HUES64 (cell line): Measurements from ENCODE around the gene POPDC3.
"Not testable (repeated sequence)": the region's sequence is repeated elsewhere in the genome, so short reads cannot be mapped to it uniquely, and the experiment has no call there.

Experiments used
- H3K27ac ChIP-seq: 2 replicates; pipeline ENCODE4 v1.7.0; 2013; ENCODE audit warnings: low read depth, low read length, inconsistent platforms
- H3K27me3 ChIP-seq: 2 replicates; pipeline ENCODE4 v1.6.1; 2013; ENCODE audit warnings: mild to moderate bottlenecking, low read length; ENCODE audit not compliant: insufficient read depth
- H3K36me3 ChIP-seq: 2 replicates; pipeline ENCODE4 v1.6.1; 2013; ENCODE audit warnings: mild to moderate bottlenecking, low read length; ENCODE audit not compliant: insufficient read depth
- H3K4me1 ChIP-seq: 2 replicates; pipeline ENCODE4 v1.6.1; 2013; ENCODE audit warnings: mild to moderate bottlenecking, low read length, moderate library complexity; ENCODE audit not compliant: insufficient read depth
- H3K4me3 ChIP-seq: 2 replicates; pipeline ENCODE4 v1.5.1; 2013; ENCODE audit warnings: mild to moderate bottlenecking, low read length, moderate library complexity
- H3K9ac ChIP-seq: 2 replicates; pipeline ENCODE4 v1.6.1; 2013; ENCODE audit warnings: mild to moderate bottlenecking, low read depth, low read length
- H3K9me3 ChIP-seq: 2 replicates; pipeline ENCODE4 v1.6.1; 2013; ENCODE audit warnings: low read depth, low read length; ENCODE audit not compliant: insufficient read depth
- WGBS: fragments of 150-250, 120-280 bp; methylation state at CpG from one replicate; pipeline ENCODE4 v1.1.7; 2013; ENCODE audit warnings: missing lambda C conversion rate; 5-methylcytosine and 5-hydroxymethylcytosine counted together

The POPDC3 gene

DNA sequence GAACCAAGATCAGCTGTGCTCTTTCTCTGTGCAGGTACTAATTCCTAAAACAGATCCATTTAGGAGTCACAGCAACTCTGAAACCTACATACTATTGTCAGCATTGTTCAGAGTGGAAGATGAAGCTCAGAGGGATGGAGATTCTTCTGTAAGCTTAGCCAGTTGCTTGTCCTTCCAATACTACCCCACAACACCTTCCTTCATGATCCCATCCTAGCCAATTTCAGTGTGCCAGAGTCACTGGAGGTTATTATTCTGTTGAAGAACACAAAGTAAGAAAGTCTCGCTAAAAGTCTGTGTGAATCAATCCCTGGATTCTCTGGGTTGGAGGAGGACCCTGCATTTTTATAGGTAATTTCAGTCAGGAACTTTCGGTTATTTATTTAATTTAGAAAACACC lies 2.3 kb downstream of the POPDC3 start:
- Histone ChIP-seq H3K9me3 (no peaks in the 10 kb centered on the region), H3K27me3 (peaks cover 33% of the 10 kb centered on the region)
- 100% methylated on average over 1 of the region's 2 CpGs for WGBS

DNA sequence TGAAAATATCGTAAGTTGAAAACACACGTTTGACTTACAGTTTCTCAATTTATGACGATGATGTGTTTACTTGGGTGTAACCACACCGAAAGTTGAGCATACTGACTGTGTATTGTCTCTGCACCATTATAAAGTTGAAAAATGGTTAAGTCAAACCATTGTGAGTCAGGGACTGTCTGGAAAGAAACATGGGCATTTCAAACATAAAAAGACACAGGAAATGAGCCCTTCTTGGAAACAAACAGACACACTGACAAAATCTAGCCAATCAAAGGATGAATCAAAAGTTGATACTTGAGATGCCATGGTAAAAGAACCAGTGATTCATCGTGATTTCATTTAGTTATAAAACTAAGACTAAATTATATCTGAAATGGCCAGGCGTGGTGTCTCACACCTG lies 5.3 kb downstream of the POPDC3 start:
- 89% methylated on average over 6 of the region's 6 CpGs for WGBS
- H3K9ac ChIP-seq = no peak overlapping the region
- H3K4me3 ChIP-seq = no peak overlapping the region
- peaks cover 23% of the 10 kb centered on the region; the same call in 1 of the 2 replicates for H3K27me3 ChIP-seq
- no peaks in the 10 kb centered on the region for H3K9me3 ChIP-seq
- no peaks in the 10 kb centered on the region for H3K36me3 ChIP-seq
- no peaks in the 10 kb centered on the region for H3K4me1 ChIP-seq
- no peak overlapping the region for H3K27ac ChIP-seq

More for the DNA sequence above, 2.3 kb downstream of the POPDC3 start:
- Histone ChIP-seq H3K36me3 (no peaks in the 10 kb centered on the region), H3K27ac (no peak overlapping the region), H3K4me3 (no peak overlapping the region), H3K9ac (no peak overlapping the region), H3K4me1 (peaks cover 15% of the 10 kb centered on the region)

DNA sequence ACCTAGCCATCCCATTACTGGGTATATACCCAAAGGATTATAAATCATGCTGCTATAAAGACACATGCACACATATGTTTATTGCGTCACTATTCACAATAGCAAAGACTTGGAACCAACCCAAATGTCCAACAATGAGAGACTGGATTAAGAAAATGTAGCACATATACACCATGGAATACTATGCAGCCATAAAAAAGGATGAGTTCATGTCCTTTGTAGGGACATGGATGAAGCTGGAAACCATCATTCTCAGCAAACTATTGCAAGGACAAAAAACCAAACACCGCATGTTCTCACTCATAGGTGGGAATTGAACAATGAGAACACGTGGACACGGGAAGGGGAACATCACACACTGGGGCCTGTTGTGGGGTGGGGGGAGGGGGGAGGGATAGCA lies 7.3 kb downstream of the POPDC3 start:
- not testable (repeated sequence) for H3K4me3 ChIP-seq, H3K27ac ChIP-seq, H3K9ac ChIP-seq, H3K9me3 ChIP-seq, H3K27me3 ChIP-seq, H3K36me3 ChIP-seq, H3K4me1 ChIP-seq
- WGBS = 90% methylated on average over 2 of the region's 4 CpGs

DNA sequence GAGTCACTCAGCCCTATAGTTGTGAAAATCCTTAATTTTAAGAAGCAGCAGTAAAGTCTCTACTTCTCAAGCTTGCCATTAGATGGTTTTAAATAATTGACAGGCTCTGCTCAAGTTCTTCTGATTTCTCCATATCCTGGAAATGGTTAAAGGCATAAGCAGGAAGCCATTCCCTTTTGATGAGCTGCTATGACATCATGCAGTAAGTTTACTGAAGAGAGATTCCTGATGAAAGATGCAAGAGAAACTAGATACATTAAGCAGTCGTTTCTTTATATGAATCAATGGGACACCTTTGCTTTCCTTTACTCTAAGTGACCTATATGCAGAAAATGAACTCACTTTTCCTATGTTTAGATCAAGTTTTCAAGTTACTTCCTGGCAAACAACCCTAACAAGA lies 9.8 kb downstream of the POPDC3 start:
- H3K36me3 ChIP-seq = no peaks in the 10 kb centered on the region
- no peak overlapping the region for H3K9ac ChIP-seq
- H3K27me3 ChIP-seq = no peaks in the 10 kb centered on the region
- no peaks in the 10 kb centered on the region for H3K4me1 ChIP-seq
- H3K9me3 ChIP-seq = no peaks in the 10 kb centered on the region
- no peak overlapping the region for H3K4me3 ChIP-seq
- WGBS = 0% methylated on average over 1 of the region's 1 CpG
- no peak overlapping the region for H3K27ac ChIP-seq

DNA sequence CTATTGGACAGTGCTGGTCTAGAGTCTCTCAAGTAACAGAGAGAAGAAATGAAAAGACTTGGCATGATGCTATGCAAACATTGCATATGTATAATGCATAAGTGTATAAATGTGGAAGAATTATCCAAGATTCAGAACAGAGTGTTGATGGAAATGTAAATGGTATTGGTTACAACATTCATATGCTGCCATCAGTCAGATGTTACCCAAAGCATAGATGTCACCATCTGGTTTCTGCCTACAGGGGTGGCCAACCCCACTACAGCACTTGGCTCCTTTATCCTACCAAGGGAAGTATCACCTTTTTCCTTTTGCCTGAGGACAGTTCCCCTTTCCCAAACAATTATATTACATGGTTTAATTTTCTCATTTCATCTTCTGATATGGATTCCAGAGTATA lies 11.9 kb downstream of the POPDC3 start:
- no peaks in the 10 kb centered on the region for H3K9me3 ChIP-seq
- no peak overlapping the region for H3K27ac ChIP-seq
- no peaks in the 10 kb centered on the region for H3K27me3 ChIP-seq
- no peaks in the 10 kb centered on the region for H3K4me1 ChIP-seq
- H3K36me3 ChIP-seq = no peaks in the 10 kb centered on the region
- H3K9ac ChIP-seq = no peak overlapping the region
- H3K4me3 ChIP-seq = no peak overlapping the region

DNA sequence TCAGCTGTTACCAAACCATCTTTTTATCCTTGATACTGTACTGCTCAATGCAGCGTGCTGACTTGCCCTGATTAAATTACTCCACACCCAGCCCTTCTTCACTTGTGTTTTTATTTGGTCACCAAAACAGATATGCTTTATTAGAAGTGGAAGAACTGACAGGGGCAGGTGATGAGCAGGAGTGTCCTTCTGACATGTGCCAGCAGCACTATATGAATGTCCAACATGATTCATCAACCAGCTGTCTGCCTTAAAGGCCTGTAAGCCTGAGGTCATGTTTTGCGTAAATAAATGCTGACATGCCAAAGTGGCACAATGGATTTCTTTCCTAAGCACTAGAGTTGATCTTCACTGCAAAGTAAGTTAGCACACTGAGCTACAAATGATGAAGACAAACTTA lies 15.4 kb downstream of the POPDC3 start:
- Histone ChIP-seq H3K4me1 (no peaks in the 10 kb centered on the region), H3K9ac (no peak overlapping the region), H3K27ac (no peak overlapping the region), H3K4me3 (no peak overlapping the region), H3K36me3 (no peaks in the 10 kb centered on the region), H3K9me3 (no peaks in the 10 kb centered on the region), H3K27me3 (no peaks in the 10 kb centered on the region)
- 95% methylated on average over 2 of the region's 2 CpGs for WGBS

DNA sequence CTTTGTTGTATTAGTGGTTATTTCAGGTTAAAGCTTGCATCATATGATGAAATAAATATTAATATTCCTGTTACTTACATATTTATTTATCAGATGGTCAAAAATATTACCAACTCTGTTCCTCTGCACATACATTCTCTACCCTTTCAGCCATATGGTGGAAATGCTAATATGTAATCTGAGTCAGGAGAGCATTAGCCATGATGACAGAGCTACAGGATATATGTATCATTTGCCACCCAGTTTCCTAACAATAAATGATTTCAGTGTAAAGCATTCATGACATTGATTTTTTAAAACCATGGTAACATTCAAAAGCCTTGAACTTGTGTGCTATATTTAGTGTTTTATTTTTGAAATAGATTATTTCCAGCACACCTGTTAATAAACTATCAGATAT lies 16.6 kb downstream of the POPDC3 start:
- Histone ChIP-seq H3K9me3 (no peaks in the 10 kb centered on the region), H3K27me3 (no peaks in the 10 kb centered on the region), H3K27ac (no peak overlapping the region), H3K4me3 (no peak overlapping the region), H3K9ac (no peak overlapping the region), H3K36me3 (no peaks in the 10 kb centered on the region), H3K4me1 (no peaks in the 10 kb centered on the region)

DNA sequence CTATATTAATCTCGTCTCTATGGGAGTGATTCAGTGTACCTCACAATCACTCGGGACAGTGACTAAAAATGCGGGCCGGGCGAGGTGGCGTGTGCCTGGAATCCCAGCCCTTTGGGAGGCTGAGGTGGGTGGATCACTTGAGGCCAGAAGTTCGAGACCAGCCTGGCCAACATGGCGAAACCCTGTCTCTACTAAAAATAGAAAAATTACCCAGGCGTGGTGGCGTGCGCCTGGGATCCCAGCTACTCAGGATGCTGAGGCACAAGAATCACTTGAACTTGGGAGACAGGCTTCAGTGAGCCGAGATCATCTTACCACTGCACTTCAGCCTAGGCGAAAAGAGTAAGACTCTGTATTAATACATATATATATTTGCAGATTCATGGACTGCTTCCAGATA lies 17.4 kb downstream of the POPDC3 start:
- Histone ChIP-seq H3K27me3 (no peaks in the 10 kb centered on the region), H3K4me3 (no peak overlapping the region), H3K9ac (no peak overlapping the region), H3K36me3 (no peaks in the 10 kb centered on the region), H3K9me3 (no peaks in the 10 kb centered on the region), H3K4me1 (no peaks in the 10 kb centered on the region), H3K27ac (no peak overlapping the region)
- 95% methylated on average over 12 of the region's 13 CpGs for WGBS

DNA sequence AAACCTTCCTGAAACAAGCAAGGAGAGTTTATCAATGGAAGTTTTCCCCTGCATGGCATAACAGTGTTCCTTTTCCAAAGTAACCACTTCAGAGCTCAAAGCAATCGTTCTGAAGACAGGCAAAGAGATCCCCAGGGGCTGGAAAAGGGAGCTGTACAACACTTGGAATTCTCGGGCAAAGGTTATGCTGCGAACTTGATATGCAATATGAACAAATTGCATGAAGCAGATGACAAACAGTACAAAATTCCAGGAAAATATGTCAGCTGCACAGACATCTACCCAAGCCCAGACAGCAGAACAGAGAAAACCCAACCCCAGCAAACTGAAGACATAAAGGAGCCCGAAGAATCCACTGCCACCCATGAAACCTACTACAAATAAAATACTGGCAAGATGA lies 18.4 kb downstream of the POPDC3 start:
- Histone ChIP-seq H3K27ac (no peak overlapping the region), H3K9me3 (no peaks in the 10 kb centered on the region), H3K4me3 (no peak overlapping the region), H3K36me3 (no peaks in the 10 kb centered on the region), H3K9ac (no peak overlapping the region), H3K4me1 (no peaks in the 10 kb centered on the region), H3K27me3 (no peaks in the 10 kb centered on the region)
- 85% methylated on average over 4 of the region's 4 CpGs for WGBS

DNA sequence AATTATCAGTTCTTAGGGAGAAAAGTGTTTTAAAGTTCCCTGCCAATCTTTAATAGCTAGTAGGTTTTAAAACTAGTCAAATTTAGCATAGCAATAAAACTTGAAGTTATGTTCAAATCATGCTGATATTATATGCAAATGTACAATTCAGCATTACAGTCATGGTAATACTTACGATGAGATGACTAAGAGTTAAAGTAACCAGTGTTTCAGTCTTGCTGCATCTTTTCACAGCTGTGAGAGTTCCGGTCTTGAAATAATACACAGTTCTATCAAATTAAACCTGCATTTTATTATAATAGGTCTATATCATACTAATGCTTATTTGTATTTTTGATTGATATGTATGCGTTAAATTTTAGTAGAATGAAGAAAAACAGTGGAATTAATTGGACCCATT lies 26.1 kb downstream of the POPDC3 start:
- H3K9ac ChIP-seq = no peak overlapping the region
- H3K27me3 ChIP-seq = no peaks in the 10 kb centered on the region
- no peaks in the 10 kb centered on the region for H3K36me3 ChIP-seq
- H3K9me3 ChIP-seq = no peaks in the 10 kb centered on the region
- no peak overlapping the region for H3K4me3 ChIP-seq
- 98% methylated on average over 2 of the region's 3 CpGs for WGBS
- no peaks in the 10 kb centered on the region for H3K4me1 ChIP-seq
- no peak overlapping the region for H3K27ac ChIP-seq

DNA sequence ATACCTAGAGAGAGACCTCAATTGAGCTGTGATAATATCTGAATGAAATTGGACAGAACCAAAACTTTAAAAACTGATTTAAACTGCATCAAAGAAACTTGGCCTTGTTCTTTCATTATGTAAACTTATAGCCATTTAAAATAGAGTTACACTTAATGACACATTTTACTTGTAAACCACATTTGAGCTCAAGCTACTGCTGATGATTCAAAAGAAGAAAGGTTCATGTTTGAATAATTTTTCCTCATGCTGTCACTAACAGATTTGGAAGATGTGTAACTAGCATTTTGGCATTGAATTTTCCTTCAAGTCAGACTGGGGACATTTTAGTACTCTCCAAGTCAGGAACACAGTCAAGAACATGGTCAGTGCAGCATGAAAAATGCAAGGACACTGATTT lies 26.9 kb downstream of the POPDC3 start:
- no peaks in the 10 kb centered on the region for H3K36me3 ChIP-seq

DNA sequence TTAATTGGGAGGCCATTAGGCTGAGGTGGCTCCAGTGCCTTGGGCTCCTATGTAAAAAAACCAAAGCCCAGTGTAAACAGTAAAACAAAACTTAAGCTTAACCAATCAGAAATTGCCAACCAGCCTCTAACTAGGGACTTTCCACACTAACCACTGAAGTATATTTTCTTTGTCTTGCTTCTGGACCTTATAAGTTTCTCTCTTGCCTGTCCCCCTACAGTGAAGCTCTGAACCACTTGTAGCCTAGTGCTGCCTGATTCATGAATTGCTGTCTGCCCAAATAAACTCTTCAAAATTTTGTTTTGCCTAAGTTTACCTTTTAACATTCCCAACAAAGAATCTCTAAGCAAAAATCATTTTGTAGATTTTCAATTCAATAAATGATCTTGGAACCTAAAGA lies 28.2 kb downstream of the POPDC3 start:
- Histone ChIP-seq H3K9ac (no peak overlapping the region), H3K4me3 (no peak overlapping the region), H3K36me3 (no peaks in the 10 kb centered on the region), H3K9me3 (no peaks in the 10 kb centered on the region), H3K27me3 (no peaks in the 10 kb centered on the region), H3K4me1 (no peaks in the 10 kb centered on the region), H3K27ac (no peak overlapping the region)

More for the DNA sequence above, 26.9 kb downstream of the POPDC3 start:
- Histone ChIP-seq H3K9me3 (no peaks in the 10 kb centered on the region), H3K27me3 (no peaks in the 10 kb centered on the region), H3K9ac (no peak overlapping the region), H3K4me1 (no peaks in the 10 kb centered on the region), H3K27ac (no peak overlapping the region), H3K4me3 (no peak overlapping the region)
